ENCODE measurements around the gene IVD.

Gene IVD

GRCh38 chr15:40430271-40430805 lies 24.7 kb downstream of the IVD start:
- no peak for DNase-seq (ENCODE audit: low read depth)
- H3K4me3 ChIP-seq (ENCODE audit: low read depth, low read length) = no peak overlapping the region
- TF ChIP-seq, protein P1, sequence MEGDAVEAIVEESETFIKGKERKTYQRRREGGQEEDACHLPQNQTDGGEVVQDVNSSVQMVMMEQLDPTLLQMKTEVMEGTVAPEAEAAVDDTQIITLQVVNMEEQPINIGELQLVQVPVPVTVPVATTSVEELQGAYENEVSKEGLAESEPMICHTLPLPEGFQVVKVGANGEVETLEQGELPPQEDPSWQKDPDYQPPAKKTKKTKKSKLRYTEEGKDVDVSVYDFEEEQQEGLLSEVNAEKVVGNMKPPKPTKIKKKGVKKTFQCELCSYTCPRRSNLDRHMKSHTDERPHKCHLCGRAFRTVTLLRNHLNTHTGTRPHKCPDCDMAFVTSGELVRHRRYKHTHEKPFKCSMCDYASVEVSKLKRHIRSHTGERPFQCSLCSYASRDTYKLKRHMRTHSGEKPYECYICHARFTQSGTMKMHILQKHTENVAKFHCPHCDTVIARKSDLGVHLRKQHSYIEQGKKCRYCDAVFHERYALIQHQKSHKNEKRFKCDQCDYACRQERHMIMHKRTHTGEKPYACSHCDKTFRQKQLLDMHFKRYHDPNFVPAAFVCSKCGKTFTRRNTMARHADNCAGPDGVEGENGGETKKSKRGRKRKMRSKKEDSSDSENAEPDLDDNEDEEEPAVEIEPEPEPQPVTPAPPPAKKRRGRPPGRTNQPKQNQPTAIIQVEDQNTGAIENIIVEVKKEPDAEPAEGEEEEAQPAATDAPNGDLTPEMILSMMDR (IDR thresholded peaks at IDR 0.05; ENCODE audit: insufficient read depth, low read depth, low read length, missing control alignments) = no peak

- no peak overlapping the region for H3K4me3 ChIP-seq (ENCODE audit: low read depth, low read length)
- no peak for DNase-seq (ENCODE audit: low read depth)
- TF ChIP-seq, protein P1 (IDR thresholded peaks at IDR 0.05; ENCODE audit: insufficient read depth, low read depth, low read length, missing control alignments) = no peak
Measured at GRCh38 chr15:40435023-40435709, 29.6 kb downstream of the IVD start.

- H3K4me3 ChIP-seq (ENCODE audit: low read depth, low read length) = no peak overlapping the region
- TF ChIP-seq, protein P1 (IDR thresholded peaks at IDR 0.05; ENCODE audit: insufficient read depth, low read depth, low read length, missing control alignments) = no peak
- DNase-seq (ENCODE audit: low read depth) = no peak
Measured at GRCh38 chr15:40435710-40436089, 30.1 kb downstream of the IVD start.

- TF ChIP-seq, protein P1 (IDR thresholded peaks at IDR 0.05; ENCODE audit: insufficient read depth, low read depth, low read length, missing control alignments) = no peak
- DNase-seq (ENCODE audit: low read depth) = no peak
- no peak overlapping the region for H3K4me3 ChIP-seq (ENCODE audit: low read depth, low read length)
Measured at GRCh38 chr15:40436116-40436891, 30.7 kb downstream of the IVD start.

GRCh38 chr15:40436892-40437751 lies 31.5 kb downstream of the IVD start:
- TF ChIP-seq, protein P1 (IDR thresholded peaks at IDR 0.05; ENCODE audit: insufficient read depth, low read depth, low read length, missing control alignments) = no peak
- no peak for DNase-seq (ENCODE audit: low read depth)

GRCh38 chr15:40437752-40438687 lies 32.4 kb downstream of the IVD start:
- DNase-seq (ENCODE audit: low read depth) = no peak
- TF ChIP-seq, protein P1 (IDR thresholded peaks at IDR 0.05; ENCODE audit: insufficient read depth, low read depth, low read length, missing control alignments) = no peak
- no peak overlapping the region for H3K4me3 ChIP-seq (ENCODE audit: low read depth, low read length)

More at GRCh38 chr15:40436892-40437751, 31.5 kb downstream of the IVD start:
- no peak overlapping the region for H3K4me3 ChIP-seq (ENCODE audit: low read depth, low read length)

Data from GM12865 (cell line).